Stomach (tissue), 4 donors: ENCODE measurements around the gene PSME1.

Source experiments
- CTCF ChIP-seq, 7 experiments: fragments of 450-650 bp in 4 of 7; fragments of 200-600 bp in 3 of 7; sonication (generic) in 3 of 7; IDR thresholded peaks; one replicate each; pipeline ENCODE4 v1.5.1; 2016 to 2019; ENCODE audit warnings: antibody characterized with exemption in 7 of 7, control low read depth in 2 of 7, mild to moderate bottlenecking in 1 of 7
- EP300 ChIP-seq: sonication (generic); formaldehyde crosslinking; IDR thresholded peaks from one replicate; pipeline ENCODE4 v1.6.1; 2017; ENCODE audit warnings: antibody characterized with exemption
- POLR2A ChIP-seq, 4 donors: fragments of 450-650 bp; IDR thresholded peaks; one replicate each; pipeline ENCODE4 v1.6.1; 2016; ENCODE audit warnings: antibody characterized with exemption in 4 of 4, control low read depth in 2 of 4, mild to moderate bottlenecking in 1 of 4, moderate library complexity in 1 of 4
- POLR2AphosphoS5 ChIP-seq, 3 donors: sonication (generic); formaldehyde crosslinking; IDR thresholded peaks; one replicate each; pipeline ENCODE4 v1.6.1; 2016; ENCODE audit warnings: antibody characterized with exemption in 3 of 3

DNA sequence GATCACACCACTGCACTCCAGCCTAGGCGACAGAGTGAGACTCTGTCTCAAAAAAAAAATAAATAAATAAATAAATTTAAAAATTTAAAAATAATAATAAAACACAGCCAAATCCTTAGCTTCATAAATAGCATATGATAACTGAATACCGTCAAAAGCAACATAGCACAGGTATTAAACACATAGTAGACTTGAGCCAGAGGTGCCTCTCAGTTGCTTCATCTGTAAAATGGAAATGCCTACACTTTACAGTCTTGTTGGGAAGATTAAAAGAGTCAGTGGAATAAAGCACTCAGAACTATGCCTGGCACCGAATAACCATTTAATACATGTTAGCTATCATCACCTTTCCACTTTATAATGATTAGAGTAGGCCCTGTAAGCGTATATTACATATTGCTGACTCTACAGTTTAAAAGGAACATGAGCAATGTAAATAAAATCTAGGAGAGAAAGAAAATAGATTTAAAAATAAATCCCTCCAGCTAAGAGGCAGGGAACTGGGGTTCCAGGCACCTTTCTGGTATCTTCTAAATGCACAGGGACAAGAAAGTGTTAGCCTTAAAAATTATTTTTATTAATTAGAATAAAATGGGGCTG, 29.2 kb upstream of the PSME1 start:
- TF ChIP-seq CTCF (IDR thresholded peaks at IDR 0.05) = no peak
- no peak for TF ChIP-seq POLR2A (IDR thresholded peaks at IDR 0.05)
- no peak for TF ChIP-seq EP300
- no peak for TF ChIP-seq POLR2AphosphoS5 (IDR thresholded peaks at IDR 0.05)
